Measurements from ENCODE around the gene KRT81. TPM values are rescaled to one million over a fixed set of nuclear protein-coding genes. Genes with fewer than 3 reads are reported as not detected.
"Not testable (repeated sequence)": the region's sequence is repeated elsewhere in the genome, so short reads cannot be mapped to it uniquely, and the experiment has no call there.

KRT81 gene
- total RNA-seq, 2 donors from 2014 or later, result 0.77 TPM; not detected in 1

GRCh38 chr12:52296572-52297215 lies 5.4 kb upstream of the KRT81 start:
- no peaks in the 10 kb centered on the region for H3K27me3 ChIP-seq
- H3K4me1 ChIP-seq, result no peaks in the 10 kb centered on the region
- no peak for DNase-seq
- H3K4me3 ChIP-seq, result no peak overlapping the region
- H3K27ac ChIP-seq, result no peak overlapping the region
- H3K36me3 ChIP-seq, result no peaks in the 10 kb centered on the region
- intact Hi-C loops (cut with DNase I), result no loop called here
- no peak overlapping the region for H3K9ac ChIP-seq (ENCODE audit: low read depth in 2 of 2, low read length in 2 of 2)
- H3K9me3 ChIP-seq, result no peaks in the 10 kb centered on the region
- TF ChIP-seq CTCF (IDR thresholded peaks at IDR 0.05), result no peak

- no peak for TF ChIP-seq CTCF (IDR thresholded peaks at IDR 0.05)
- intact Hi-C loops (cut with DNase I), result no loop called here
- DNase-seq, result no peak
- H3K4me3 ChIP-seq, result no peak overlapping the region
- no peaks in the 10 kb centered on the region for H3K36me3 ChIP-seq
- H3K27me3 ChIP-seq, result no peaks in the 10 kb centered on the region
- H3K4me1 ChIP-seq, result no peaks in the 10 kb centered on the region
- H3K9ac ChIP-seq (ENCODE audit: low read depth in 2 of 2, low read length in 2 of 2), result no peak overlapping the region
- no peak overlapping the region for H3K27ac ChIP-seq
- no peaks in the 10 kb centered on the region for H3K9me3 ChIP-seq
These were observed 4.3 kb upstream of the KRT81 start for GRCh38 chr12:52295663-52296062.

GRCh38 chr12:52294803-52295202 lies 3.5 kb upstream of the KRT81 start:
- H3K4me3 ChIP-seq, result no peak overlapping the region
- no peaks in the 10 kb centered on the region for H3K9me3 ChIP-seq
- H3K27me3 ChIP-seq, result no peaks in the 10 kb centered on the region
- H3K4me1 ChIP-seq, result no peaks in the 10 kb centered on the region
- intact Hi-C loops (cut with DNase I), result no loop called here
- TF ChIP-seq CTCF (IDR thresholded peaks at IDR 0.05), result no peak
- no peak for DNase-seq
- no peak overlapping the region for H3K27ac ChIP-seq
- no peaks in the 10 kb centered on the region for H3K36me3 ChIP-seq
- H3K9ac ChIP-seq (ENCODE audit: low read depth in 2 of 2, low read length in 2 of 2), result no peak overlapping the region

- no peak for TF ChIP-seq CTCF (IDR thresholded peaks at IDR 0.05)
- H3K36me3 ChIP-seq, result no peaks in the 10 kb centered on the region
- no peaks in the 10 kb centered on the region for H3K9me3 ChIP-seq
- no peak overlapping the region for H3K27ac ChIP-seq
- intact Hi-C loops (cut with DNase I), result no loop called here
- no peak overlapping the region for H3K4me3 ChIP-seq
- no peak for DNase-seq
- H3K9ac ChIP-seq (ENCODE audit: low read depth in 2 of 2, low read length in 2 of 2), result no peak overlapping the region
- H3K27me3 ChIP-seq, result no peaks in the 10 kb centered on the region
- no peaks in the 10 kb centered on the region for H3K4me1 ChIP-seq
These were observed 2.6 kb upstream of the KRT81 start for GRCh38 chr12:52293926-52294325.

GRCh38 chr12:52290483-52291134 lies 725 bp downstream of the KRT81 start:
- H3K4me1 ChIP-seq; DNase-seq; H3K9me3 ChIP-seq; H3K36me3 ChIP-seq; H3K4me3 ChIP-seq; intact Hi-C loops (cut with DNase I); H3K9ac ChIP-seq (ENCODE audit: low read depth in 2 of 2, low read length in 2 of 2); H3K27ac ChIP-seq; H3K27me3 ChIP-seq: not testable (repeated sequence)

GRCh38 chr12:52287816-52288805 lies 3.2 kb downstream of the KRT81 start:
- H3K9ac ChIP-seq (ENCODE audit: low read depth in 2 of 2, low read length in 2 of 2); H3K27ac ChIP-seq; H3K27me3 ChIP-seq; H3K4me1 ChIP-seq; DNase-seq; intact Hi-C loops (cut with DNase I); H3K36me3 ChIP-seq; H3K4me3 ChIP-seq; H3K9me3 ChIP-seq: not testable (repeated sequence)

- H3K27ac ChIP-seq; H3K27me3 ChIP-seq; H3K9ac ChIP-seq (ENCODE audit: low read depth in 2 of 2, low read length in 2 of 2); intact Hi-C loops (cut with DNase I); DNase-seq; H3K4me1 ChIP-seq; H3K9me3 ChIP-seq; H3K4me3 ChIP-seq; H3K36me3 ChIP-seq: not testable (repeated sequence)
These were observed 4.2 kb downstream of the KRT81 start for GRCh38 chr12:52286857-52287785.

Data from colonic mucosa (tissue), 4 donors.